KMS-11 (cell line): Measurements from ENCODE around the gene IRX3.

Source experiments
- H2AFZ ChIP-seq: fragments of 200-600 bp; sonication (generic); 2 replicates; pipeline ENCODE4 v1.6.1; 2016; ENCODE audit warnings: antibody characterized with exemption, mixed run types, low read depth
- H3K27ac ChIP-seq: fragments of 200-600 bp; sonication (generic); 2 replicates; pipeline ENCODE4 v1.6.1; 2016; ENCODE audit warnings: mild to moderate bottlenecking, mixed run types
- H3K27me3 ChIP-seq: fragments of 200-600 bp; sonication (generic); 2 replicates; pipeline ENCODE4 v1.6.1; 2017; ENCODE audit warnings: mild to moderate bottlenecking, low read depth, mixed run types, moderate library complexity; ENCODE audit not compliant: insufficient read depth
- H3K36me3 ChIP-seq: fragments of 200-600 bp; sonication (generic); 2 replicates; pipeline ENCODE4 v1.6.1; 2017; ENCODE audit warnings: mild to moderate bottlenecking, mixed run types; ENCODE audit not compliant: insufficient read depth
- H3K4me1 ChIP-seq: fragments of 200-600 bp; sonication (generic); 2 replicates; pipeline ENCODE4 v1.6.1; 2016; ENCODE audit warnings: mild to moderate bottlenecking, low read depth, mixed run types; ENCODE audit not compliant: poor library complexity, severe bottlenecking
- H3K4me2 ChIP-seq: fragments of 200-600 bp; sonication (generic); 2 replicates; pipeline ENCODE4 v1.7.0; 2016; ENCODE audit warnings: mild to moderate bottlenecking, mixed run types
- H3K4me3 ChIP-seq: fragments of 200-600 bp; sonication (generic); IDR thresholded peaks from 2 replicates; pipeline ENCODE4 v1.6.1; 2017; ENCODE audit warnings: low read depth, low read length, mixed read lengths; ENCODE audit not compliant: insufficient read depth
- H3K79me2 ChIP-seq: fragments of 200-600 bp; sonication (generic); 2 replicates; pipeline ENCODE4 v1.6.1; 2016; ENCODE audit warnings: low read depth, mixed run types; ENCODE audit not compliant: insufficient read depth
- H3K9ac ChIP-seq: fragments of 200-600 bp; sonication (generic); 2 replicates; pipeline ENCODE4 v1.6.1; 2016; ENCODE audit warnings: mild to moderate bottlenecking, mixed run types
- H4K20me1 ChIP-seq: fragments of 200-600 bp; sonication (generic); 2 replicates; pipeline ENCODE4 v1.6.1; 2016; ENCODE audit warnings: mild to moderate bottlenecking, mixed run types; ENCODE audit not compliant: insufficient read depth
- TF ChIP-seq, protein P1 (sequence below): fragments of 200-600 bp; sonication (generic); conservative IDR thresholded peaks from 2 replicates; pipeline ENCODE4 v1.6.1; 2017; ENCODE audit warnings: low read depth, mild to moderate bottlenecking, antibody characterized with exemption, low read length, moderate library complexity, mixed read lengths

Gene IRX3

DNA sequence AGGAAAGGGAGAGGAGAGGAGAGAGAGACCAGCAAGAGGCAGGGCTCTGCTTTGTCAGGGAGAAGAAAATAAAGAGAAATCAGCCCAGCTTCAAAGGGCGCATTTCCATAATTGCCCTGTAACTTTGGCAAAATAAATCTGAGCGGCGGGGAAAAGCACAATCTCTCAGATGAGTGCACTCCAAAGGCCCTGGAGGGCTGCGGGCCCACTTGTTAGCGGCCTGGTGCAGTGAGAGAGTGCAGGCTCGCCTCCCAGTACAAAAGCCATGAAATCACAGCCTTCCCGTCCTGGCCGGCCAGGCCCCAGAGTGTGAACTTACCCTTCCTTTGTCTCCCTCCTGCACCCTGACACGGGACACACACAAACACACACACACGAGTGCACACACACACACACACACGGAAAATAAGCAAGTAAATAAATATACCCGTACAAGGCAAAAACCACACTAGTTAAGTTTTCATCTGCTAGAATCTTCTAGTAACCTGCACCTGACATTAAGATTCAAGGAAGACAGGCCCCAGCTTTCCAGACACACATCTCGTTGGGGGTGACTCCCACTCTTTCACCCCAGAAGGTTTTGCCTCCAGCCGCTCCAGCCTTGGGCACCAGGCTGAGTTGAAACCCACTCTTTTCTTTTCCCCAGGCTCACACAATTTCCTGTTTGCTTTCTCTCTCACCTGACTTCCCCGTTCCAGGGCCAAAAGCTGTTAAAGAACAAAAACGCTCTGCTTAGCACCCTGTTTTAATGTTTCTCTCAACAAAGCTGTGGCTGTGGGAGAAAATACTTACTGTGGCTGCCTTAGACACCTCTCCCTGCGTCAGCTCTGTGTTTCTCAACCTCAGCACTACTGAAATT, 8.5 kb downstream of the IRX3 start:
- Histone ChIP-seq H3K36me3 (no peaks in the 10 kb centered on the region), H3K27ac (no peak overlapping the region), H3K4me1 (no peaks in the 10 kb centered on the region), H3K4me3 (no peak overlapping the region), H3K27me3 (no peaks in the 10 kb centered on the region), H3K9ac (no peak overlapping the region), H3K79me2 (no peaks in the 10 kb centered on the region), H4K20me1 (no peaks in the 10 kb centered on the region), H2AFZ (no peak overlapping the region), H3K4me2 (no peak overlapping the region)
- TF ChIP-seq, protein P1, sequence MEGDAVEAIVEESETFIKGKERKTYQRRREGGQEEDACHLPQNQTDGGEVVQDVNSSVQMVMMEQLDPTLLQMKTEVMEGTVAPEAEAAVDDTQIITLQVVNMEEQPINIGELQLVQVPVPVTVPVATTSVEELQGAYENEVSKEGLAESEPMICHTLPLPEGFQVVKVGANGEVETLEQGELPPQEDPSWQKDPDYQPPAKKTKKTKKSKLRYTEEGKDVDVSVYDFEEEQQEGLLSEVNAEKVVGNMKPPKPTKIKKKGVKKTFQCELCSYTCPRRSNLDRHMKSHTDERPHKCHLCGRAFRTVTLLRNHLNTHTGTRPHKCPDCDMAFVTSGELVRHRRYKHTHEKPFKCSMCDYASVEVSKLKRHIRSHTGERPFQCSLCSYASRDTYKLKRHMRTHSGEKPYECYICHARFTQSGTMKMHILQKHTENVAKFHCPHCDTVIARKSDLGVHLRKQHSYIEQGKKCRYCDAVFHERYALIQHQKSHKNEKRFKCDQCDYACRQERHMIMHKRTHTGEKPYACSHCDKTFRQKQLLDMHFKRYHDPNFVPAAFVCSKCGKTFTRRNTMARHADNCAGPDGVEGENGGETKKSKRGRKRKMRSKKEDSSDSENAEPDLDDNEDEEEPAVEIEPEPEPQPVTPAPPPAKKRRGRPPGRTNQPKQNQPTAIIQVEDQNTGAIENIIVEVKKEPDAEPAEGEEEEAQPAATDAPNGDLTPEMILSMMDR: no peak

DNA sequence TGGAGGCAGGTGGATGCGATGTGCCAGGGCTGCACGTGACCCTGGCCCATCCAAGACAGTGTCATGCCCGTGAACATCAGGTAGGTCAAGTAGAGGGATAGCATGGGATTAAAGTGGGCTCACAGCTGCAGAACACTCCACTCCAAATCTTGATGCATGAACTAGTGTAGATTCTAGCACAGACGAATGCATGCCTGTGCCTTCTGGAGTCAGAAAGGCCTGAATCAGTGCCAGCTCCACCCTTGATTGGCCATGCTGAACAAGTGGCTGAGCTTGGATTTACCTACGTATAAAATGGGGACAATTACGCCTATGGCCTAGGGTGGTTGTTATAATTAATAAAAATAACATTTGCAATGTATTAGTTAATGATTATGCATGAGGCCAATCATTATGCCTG, 10.6 kb downstream of the IRX3 start:
- no peak overlapping the region for H3K27ac ChIP-seq

DNA sequence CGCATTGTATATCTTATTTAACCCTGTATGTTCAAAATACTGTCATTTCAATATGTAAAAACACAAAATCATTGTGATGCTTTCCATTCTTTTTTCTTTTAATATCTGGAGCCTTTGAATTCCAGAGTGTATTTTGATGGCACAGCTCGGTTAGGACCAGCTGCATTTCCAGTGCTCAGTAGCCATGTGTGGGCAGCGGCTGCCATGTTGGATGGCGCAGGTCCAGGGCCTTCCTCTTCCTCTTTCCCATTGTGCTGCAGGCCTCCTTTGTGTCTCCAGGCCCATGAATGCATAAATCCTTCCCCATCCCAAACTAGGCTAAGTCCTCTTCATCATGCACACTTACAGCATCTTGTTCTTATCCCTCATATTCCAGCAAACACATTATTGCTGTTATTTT, 13.0 kb downstream of the IRX3 start:
- no peaks in the 10 kb centered on the region for H3K27me3 ChIP-seq
- no peak overlapping the region for H3K27ac ChIP-seq
- no peak overlapping the region for H3K4me2 ChIP-seq
- H4K20me1 ChIP-seq: no peaks in the 10 kb centered on the region
- H3K4me1 ChIP-seq: no peaks in the 10 kb centered on the region
- no peaks in the 10 kb centered on the region for H3K36me3 ChIP-seq
- H3K79me2 ChIP-seq: no peaks in the 10 kb centered on the region
- TF ChIP-seq, protein P1: no peak
- H3K9ac ChIP-seq: no peak overlapping the region
- no peak overlapping the region for H2AFZ ChIP-seq
- H3K4me3 ChIP-seq: no peak overlapping the region

More for the DNA sequence above, 10.6 kb downstream of the IRX3 start:
- no peak overlapping the region for H3K9ac ChIP-seq
- no peaks in the 10 kb centered on the region for H3K4me1 ChIP-seq
- no peaks in the 10 kb centered on the region for H3K79me2 ChIP-seq
- H4K20me1 ChIP-seq: no peaks in the 10 kb centered on the region
- no peak overlapping the region for H2AFZ ChIP-seq
- TF ChIP-seq, protein P1: no peak
- H3K4me3 ChIP-seq: no peak overlapping the region
- H3K36me3 ChIP-seq: no peaks in the 10 kb centered on the region
- no peaks in the 10 kb centered on the region for H3K27me3 ChIP-seq
- H3K4me2 ChIP-seq: no peak overlapping the region

DNA sequence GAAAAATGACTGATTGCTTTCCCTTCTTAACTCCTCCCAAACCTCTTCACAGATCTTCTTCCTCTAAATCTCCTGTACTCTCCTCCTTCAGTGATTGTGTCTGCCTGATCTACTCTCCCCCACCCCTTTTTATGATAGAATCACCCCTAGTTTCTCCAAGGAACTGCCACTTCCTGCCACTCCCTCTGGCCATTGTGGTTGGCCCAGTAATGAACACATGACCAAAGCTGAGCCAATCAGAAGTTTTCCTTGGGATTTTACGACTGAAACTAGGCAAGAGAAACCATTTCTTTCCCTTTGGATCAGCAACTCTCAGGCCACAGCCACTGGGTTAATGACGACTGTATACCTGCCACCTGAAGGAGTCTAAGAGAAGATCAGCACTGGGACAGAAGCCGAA, 15.9 kb downstream of the IRX3 start:
- no peaks in the 10 kb centered on the region for H3K4me1 ChIP-seq
- H3K4me3 ChIP-seq: no peak overlapping the region
- H3K4me2 ChIP-seq: no peak overlapping the region
- TF ChIP-seq, protein P1: no peak
- H3K36me3 ChIP-seq: no peaks in the 10 kb centered on the region
- no peaks in the 10 kb centered on the region for H3K79me2 ChIP-seq
- H3K27ac ChIP-seq: no peak overlapping the region
- no peak overlapping the region for H2AFZ ChIP-seq
- no peak overlapping the region for H3K9ac ChIP-seq
- H3K27me3 ChIP-seq: no peaks in the 10 kb centered on the region
- H4K20me1 ChIP-seq: no peaks in the 10 kb centered on the region
